Activated effector memory CD4-positive, alpha-beta T cell treated with Interleukin-2 at 50 U/mL for 16 hours (primary cell): Measurements from ENCODE around the gene MYLK3.
A peak's percentile ranks its signal among the peaks of the same experiment; 100 is the strongest.

Experiments
- DNase-seq: peaks from one replicate; pipeline ENCODE4 v3.0.0-alpha.2; 2020

The MYLK3 gene

GRCh38 chr16:46721885-46722284 lies 26.3 kb downstream of the MYLK3 start:
- no peak for DNase-seq

DNA sequence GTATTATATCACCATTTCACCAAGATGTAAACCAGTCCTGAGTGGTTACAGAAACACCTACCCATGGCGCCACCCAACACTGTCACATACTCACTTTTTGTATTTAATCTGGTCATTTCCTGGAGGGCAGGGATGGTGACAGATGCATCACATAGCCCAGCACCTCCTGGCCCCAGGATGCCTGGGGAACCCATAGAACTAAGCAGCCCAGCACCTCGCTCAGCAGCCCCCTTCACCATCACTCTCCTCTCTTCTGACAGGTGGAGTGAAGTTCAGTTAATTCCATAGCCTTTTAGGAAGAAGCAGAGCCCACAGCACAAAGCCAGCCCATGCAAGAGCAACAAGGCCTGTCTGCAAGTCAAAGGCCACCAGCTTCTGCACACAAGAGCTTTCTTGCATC lies 27.5 kb downstream of the MYLK3 start:
- no peak for DNase-seq

GRCh38 chr16:46719528-46719927 lies 28.6 kb downstream of the MYLK3 start:
- DNase-seq: no peak

DNA sequence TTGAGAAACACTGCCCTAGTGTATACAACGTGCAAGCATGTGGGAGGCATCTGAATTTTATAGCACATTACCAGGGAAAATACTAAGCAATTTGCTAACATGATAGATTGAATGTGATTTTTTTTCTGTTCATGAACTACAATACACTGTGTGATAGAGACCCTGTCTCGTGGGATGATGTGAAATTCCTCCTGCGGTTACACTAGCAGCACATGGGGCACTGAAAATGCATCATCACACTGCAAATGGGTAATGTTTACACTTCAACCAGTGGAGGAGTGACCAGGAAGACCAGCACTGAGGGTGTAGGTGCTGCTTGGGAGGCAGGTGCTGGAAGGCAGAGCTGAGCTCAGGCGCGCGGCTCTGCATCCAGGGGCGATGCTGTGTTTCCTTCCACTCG lies 29.9 kb downstream of the MYLK3 start:
- DNase-seq: no peak

DNA sequence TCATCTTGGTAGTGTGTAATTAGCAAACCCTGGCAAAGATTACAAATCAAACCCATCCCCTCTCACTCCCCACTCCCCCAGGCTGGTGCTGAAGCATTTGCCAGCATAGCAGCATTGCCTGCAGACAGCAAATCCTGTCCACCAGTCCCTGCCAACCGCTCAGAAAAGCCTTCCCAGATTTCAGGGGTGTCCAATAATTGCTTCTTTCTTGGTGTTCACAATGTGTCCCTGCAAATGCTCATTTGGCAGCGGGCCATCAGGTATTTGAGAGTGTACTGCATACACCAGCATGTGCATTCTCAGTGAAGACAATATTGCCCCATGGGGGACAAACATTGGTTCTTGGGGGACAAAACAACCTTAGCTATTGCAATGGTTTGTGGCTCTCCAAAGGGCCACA lies 30.5 kb downstream of the MYLK3 start:
- DNase-seq: no peak

DNA sequence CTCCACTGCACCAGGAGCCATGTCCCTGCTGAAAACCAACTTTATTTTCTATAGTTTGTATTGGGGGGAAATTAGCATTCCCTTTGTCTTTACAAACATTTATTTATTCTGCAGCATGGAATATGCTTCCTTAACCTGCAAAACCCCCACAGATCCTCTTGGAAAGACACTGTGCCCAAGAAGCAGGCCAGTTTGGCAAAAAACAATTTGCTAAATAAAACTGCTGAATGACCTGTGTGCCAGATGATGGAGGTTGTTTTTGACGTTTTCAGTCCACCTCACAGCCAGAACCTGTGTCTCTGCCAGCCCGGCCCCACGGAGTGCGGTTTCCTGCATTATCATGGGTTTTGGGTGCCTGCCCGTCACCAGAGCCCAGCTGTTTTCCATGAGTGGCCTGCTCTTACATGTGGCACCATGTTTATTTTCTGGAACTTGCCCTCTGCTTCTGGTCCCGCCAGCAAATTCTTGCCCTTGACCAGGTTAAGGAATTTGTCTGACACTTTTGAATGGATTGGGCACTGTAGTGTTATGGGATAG lies 32.3 kb downstream of the MYLK3 start:
- no peak for DNase-seq

DNA sequence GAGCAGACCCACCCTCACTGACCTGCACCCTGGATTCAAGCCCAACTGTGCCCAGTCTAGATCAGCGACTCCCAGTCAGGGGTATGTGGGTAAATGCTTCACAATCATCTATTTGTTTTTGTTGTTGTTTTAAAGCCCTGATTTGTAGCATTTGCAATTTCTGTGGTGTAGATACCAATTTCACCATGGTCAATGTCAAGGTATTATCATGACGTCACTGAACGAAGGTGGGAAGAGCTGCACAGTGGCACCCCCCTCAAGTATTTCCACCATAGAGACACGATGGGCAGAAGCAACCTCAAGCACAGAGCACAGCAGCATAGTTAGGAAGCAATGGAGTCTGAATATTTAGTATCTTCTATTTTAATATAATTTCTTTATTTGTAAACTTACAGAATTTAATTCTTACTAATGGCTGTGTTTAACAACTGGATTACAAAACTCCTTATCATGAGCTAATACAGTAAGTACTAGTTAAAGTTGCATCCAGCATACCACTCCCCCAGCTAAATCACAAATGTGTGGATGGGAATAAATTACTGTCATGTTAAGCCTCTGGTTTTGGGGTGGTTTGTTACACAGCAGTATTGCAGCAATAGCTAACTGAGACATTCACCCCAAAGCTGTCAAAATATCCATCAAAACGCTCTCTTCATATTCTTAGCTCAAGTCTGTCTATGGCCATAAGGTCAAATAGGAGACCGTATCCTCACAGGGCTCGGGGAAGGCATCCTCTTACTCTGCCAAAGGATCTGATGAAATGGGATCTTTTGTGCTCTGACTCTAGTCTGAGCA lies 33.1 kb downstream of the MYLK3 start:
- no peak for DNase-seq

GRCh38 chr16:46713634-46714033 lies 34.5 kb downstream of the MYLK3 start:
- DNase-seq: no peak

GRCh38 chr16:46712911-46713310 lies 35.2 kb downstream of the MYLK3 start:
- no peak for DNase-seq

- no peak for DNase-seq
These were observed 36.8 kb downstream of the MYLK3 start for GRCh38 chr16:46711106-46712058.

DNA sequence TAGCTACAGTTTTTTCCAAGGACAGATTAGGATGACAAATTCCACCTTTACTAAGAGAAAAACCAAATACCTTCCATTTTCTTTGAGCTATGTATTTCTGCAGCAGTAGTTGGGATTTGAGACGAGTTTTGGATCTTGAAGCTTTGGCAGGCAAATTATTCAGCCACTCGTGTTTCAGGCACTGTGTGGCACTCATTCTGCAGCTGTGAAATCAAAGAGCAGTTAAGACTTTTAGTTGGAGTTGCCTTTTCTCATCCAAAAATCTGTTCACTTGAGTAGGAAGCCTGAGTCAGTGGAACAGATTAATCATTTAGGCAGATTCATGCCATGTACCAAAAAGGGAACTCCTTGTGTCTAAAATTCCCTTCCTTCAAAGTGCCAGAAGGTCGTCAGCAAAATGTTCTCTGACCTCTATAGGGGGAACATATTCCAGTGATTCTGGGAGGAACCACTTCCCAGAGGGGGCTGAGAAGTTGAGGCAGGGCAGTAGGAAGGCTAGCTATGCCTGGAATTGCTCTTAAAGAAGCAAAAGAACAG lies 38.6 kb downstream of the MYLK3 start:
- DNase-seq: no peak

DNA sequence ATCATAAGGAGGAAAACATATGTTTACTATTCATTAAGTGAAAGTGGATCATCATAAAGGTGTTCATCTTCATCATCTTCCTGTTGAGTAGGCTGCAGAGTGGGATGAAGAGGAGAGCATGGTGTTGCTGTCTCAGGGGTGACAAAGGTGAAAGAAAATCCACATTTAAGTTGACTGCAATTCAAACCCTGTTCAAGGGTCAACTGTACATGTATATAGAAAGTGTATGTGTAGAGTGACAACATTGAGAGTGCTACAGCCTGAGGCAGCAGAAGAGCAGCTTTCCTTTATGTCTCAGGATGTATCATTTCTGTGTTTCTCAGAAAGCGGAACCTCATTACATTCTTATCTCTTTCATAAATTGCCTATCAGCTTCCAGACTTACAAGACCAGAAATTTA lies 41.5 kb downstream of the MYLK3 start:
- no peak for DNase-seq

DNA sequence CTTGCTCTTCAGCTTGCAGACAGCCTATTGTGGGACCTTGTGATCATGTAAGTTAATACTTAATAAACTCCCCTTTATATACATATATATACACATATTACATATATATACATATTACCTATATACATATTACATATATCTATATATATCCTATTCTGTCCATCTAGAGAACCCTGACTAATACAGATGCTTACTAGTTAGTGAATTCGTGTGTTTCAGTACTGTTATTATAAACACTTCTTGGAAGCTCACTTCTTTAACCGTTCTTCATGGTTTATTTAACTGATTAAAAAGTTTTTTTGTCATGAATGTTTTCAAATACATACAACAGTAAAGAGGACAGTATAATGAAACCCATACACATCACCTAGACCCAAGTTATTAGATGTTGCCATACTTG lies 46.1 kb downstream of the MYLK3 start:
- no peak for DNase-seq

GRCh38 chr16:46701615-46702014 lies 46.5 kb downstream of the MYLK3 start:
- DNase-seq: no peak

DNA sequence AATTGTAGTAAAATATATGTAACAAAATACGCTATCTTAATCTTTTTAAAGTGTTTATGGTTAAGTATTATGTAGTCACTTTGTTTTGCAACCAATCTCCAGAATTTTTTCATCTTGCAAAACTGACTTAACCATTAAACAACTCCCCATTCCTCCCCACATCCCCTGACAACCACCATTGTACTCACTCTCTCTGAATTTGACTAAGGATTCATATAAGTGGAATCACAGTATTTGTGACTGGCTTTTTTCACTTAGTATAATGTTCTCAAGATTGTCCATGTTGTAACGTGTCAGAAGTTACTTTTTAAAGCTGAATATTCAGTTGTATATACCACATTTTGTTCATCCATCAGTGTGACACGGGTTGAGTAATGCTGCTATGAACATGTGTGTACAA lies 48.1 kb downstream of the MYLK3 start:
- no peak for DNase-seq

- DNase-seq: no peak
These were observed 51.2 kb downstream of the MYLK3 start for GRCh38 chr16:46696957-46697356.

DNA sequence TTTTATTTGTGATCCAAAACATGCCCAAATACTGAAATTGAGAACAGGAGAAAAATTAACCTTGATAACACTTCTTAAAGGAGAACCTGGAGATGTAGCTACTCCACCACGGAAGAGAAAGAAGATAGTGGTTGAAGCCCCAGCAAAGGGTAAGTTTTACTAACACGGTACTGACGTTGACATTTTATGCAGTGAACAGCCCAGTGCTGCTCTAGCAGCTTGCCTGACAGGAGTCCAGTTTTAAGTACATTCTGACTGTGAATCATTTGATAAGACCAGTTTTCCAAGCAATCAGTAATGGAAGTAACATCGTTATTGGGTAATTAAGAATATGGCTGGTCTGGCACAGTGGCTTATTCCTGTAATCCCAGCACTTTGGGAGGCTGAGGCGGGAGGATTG lies 52.2 kb downstream of the MYLK3 start:
- no peak for DNase-seq

GRCh38 chr16:46693598-46693997 lies 54.5 kb downstream of the MYLK3 start:
- no peak for DNase-seq

GRCh38 chr16:46691726-46692125 lies 56.4 kb downstream of the MYLK3 start:
- DNase-seq: no peak

GRCh38 chr16:46690281-46691178 lies 57.6 kb downstream of the MYLK3 start:
- DNase-seq: no peak

- DNase-seq: peak; percentile 95
These were observed 58.5 kb downstream of the MYLK3 start, which contains the start of gene ORC6 for GRCh38 chr16:46689365-46690280. TSS of gene ORC6 (plus strand) at chr16:46689659. CDS start at chr16:46689706, 47 bp downstream.
